NB4 (cell line): ENCODE results near the gene MFGE8.

ENCODE experiments used
- DNase-seq: peaks from one replicate; pipeline ENCODE4 v3.0.0; 2010; ENCODE audit warnings: low read depth
- H3K4me3 ChIP-seq: one replicate; pipeline ENCODE4 v1.5.1; 2011; ENCODE audit warnings: mild to moderate bottlenecking, low read depth, low read length, moderate library complexity
- CTCF ChIP-seq: IDR thresholded peaks from one replicate; pipeline ENCODE4 v1.5.1; 2012; ENCODE audit warnings: low read depth, low read length
- MAX ChIP-seq: IDR thresholded peaks from 2 replicates; pipeline ENCODE4 v1.6.1; 2011; ENCODE audit warnings: low read depth, low read length
- MYC ChIP-seq: IDR thresholded peaks from 2 replicates; pipeline ENCODE4 v1.6.1; 2011; ENCODE audit warnings: low read depth, low read length
- POLR2A ChIP-seq: IDR thresholded peaks from 2 replicates; pipeline ENCODE4 v1.6.1; 2011; ENCODE audit warnings: mild to moderate bottlenecking; ENCODE audit not compliant: insufficient read length; ENCODE audit errors: extremely low read depth

Gene MFGE8

GRCh38 chr15:88891540-88892254, 21.5 kb downstream of the MFGE8 start:
- DNase-seq = no peak
- TF ChIP-seq MYC = no peak
- TF ChIP-seq MAX = no peak
- TF ChIP-seq POLR2A = no peak
- TF ChIP-seq CTCF = no peak
- no peak overlapping the region for H3K4me3 ChIP-seq

- no peak for TF ChIP-seq POLR2A
- TF ChIP-seq CTCF = no peak
- no peak for TF ChIP-seq MYC
- no peak for TF ChIP-seq MAX
- no peak for DNase-seq
- no peak overlapping the region for H3K4me3 ChIP-seq
These were observed 22.7 kb downstream of the MFGE8 start for GRCh38 chr15:88890495-88890894.

- H3K4me3 ChIP-seq = no peak overlapping the region
- no peak for TF ChIP-seq POLR2A
- no peak for TF ChIP-seq MAX
- TF ChIP-seq MYC = no peak
- TF ChIP-seq CTCF = no peak
- no peak for DNase-seq
These were observed 24.5 kb downstream of the MFGE8 start for GRCh38 chr15:88888719-88889118.

GRCh38 chr15:88887068-88887580, 26.1 kb downstream of the MFGE8 start:
- DNase-seq = no peak
- H3K4me3 ChIP-seq = no peak overlapping the region
- TF ChIP-seq CTCF (no peak), MAX (no peak), POLR2A (no peak), MYC (no peak)

- no peak for DNase-seq
- H3K4me3 ChIP-seq = no peak overlapping the region
- TF ChIP-seq CTCF (no peak), MYC (no peak), POLR2A (no peak), MAX (no peak)
These were observed 30.4 kb downstream of the MFGE8 start for GRCh38 chr15:88882785-88883184.
